Suppressor macrophage treated with lipopolysaccharide for 4 hours (primary cell): Measurements from ENCODE around the gene REPS2.

Source experiments
- DNase-seq: peaks from one replicate; pipeline ENCODE4 v3.0.0-alpha.2; 2020

The REPS2 gene

GRCh38 chrX:17007134-17007768, 60.8 kb downstream of the REPS2 start:
- DNase-seq: peak; percentile 32

DNA sequence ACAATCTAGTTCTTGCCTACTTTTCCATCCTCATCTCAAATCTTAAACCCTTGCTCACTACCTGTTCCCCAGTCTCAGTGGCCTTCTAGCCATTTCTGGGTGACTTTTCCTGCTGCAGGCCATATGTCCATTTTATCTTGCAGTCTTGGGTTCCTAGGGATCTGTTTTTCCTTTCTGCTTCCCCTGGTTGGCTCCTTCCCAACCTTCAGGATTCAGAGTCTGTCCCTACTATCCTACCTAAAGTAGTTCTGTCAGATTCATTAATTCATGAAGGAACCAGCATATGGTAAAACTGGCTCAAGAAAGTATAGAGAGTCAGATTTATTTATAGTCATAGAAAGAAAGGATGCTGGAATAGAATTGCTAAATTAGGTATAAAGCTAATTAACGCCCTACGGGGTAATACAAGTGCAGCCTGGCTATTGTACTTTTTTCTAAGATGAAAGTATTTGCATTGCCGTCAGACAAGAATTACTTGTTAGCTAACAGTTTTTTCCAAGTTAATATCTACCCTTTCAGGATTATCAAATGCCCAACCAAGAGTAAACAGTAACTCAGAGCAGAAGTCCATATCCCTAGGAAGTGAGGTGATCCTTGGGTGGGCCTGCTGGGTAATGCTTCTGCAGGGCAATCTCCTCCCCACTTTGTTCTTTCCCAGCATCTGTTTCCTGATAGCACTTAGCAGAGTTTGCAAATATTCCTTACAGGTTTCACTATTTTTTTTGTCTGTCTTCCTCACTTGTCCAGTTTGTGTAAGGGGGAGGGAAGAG, 63.6 kb downstream of the REPS2 start:
- no peak for DNase-seq

DNA sequence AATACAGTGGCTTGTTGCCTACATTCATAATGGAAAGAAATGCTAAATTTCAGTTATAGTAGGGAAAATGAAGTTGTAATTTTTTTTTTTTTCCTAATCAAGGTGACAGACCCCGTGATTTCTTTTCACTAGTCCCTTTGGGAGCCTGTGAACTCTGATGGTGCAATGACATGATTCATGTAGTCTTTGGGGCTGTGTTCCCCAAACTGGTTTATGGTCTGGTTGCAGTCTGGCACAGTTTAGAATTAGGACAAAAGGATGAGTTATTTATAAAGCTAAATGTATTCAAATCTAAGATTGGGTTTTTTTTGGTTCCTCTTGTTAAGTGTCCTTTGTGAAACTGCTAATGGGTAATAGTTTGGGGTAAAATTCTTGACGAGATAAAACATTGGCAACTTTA, 66.0 kb downstream of the REPS2 start:
- DNase-seq: peak; percentile 5

DNA sequence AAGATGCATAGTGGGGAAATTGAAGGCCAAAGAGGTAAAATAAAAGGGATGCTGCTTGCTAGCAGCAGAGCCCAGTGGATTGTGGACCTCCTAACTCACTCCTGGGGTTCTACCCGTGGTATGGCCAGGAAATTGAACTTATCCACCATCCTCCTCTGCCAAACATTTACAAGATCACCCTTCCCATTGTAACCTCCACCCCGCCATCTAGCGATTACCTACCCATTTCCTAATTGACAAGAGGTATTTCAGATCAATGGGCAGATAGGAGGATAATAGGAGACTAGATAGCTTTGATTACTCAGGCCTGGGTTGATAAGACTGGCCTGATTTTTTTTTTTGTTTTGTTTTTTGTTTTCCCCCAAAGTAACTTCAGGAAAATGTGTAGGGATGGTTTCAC, 67.8 kb downstream of the REPS2 start:
- DNase-seq: no peak

GRCh38 chrX:17017134-17017533, 70.7 kb downstream of the REPS2 start:
- DNase-seq: no peak

GRCh38 chrX:17020356-17020755, 73.9 kb downstream of the REPS2 start:
- no peak for DNase-seq

GRCh38 chrX:17020851-17021821, 74.7 kb downstream of the REPS2 start:
- peak; percentile 9 for DNase-seq

GRCh38 chrX:17021851-17022604, 75.6 kb downstream of the REPS2 start:
- DNase-seq: peak; percentile 42

DNA sequence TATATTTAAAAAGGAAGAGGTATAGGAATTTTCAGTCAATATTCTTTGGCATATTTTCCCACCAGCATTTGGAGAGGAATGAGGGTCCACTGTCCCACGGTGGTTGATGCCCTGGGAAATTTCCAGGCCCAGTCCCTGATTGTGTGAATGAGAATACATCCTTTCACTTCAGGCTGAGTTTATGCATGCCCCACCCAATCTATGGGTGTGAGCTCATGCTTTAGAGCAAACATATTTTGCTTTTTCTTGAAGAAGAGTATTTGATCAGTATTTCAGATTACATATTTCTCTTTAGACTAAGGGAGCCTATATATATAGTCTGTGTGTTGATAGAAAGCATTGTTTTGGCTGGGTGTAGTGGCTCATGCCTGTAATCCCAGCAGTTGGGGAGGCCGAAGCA, 77.2 kb downstream of the REPS2 start:
- DNase-seq: no peak

GRCh38 chrX:17024886-17025285, 78.4 kb downstream of the REPS2 start:
- no peak for DNase-seq

- no peak for DNase-seq
Measured at GRCh38 chrX:17025621-17026302, 79.3 kb downstream of the REPS2 start.

DNA sequence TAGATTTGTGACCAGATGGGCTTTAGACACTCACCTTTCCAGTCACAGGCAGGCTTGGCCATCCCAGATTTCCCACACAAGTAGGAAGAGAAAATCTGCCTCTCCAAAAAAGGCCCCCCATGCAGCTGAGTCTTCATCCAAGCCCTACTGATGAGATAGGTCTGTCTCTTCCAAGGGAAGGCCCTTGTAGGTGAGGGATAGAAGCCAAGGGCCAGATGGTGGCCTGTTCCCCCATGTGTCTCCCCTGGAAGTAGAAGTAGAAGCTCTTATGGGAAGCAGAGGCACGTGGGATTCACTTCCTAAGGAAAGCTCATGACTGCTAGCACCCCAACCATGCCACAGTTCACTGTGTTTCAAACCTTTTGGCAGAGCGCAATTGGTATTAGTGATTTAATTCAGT, 81.5 kb downstream of the REPS2 start:
- no peak for DNase-seq

DNA sequence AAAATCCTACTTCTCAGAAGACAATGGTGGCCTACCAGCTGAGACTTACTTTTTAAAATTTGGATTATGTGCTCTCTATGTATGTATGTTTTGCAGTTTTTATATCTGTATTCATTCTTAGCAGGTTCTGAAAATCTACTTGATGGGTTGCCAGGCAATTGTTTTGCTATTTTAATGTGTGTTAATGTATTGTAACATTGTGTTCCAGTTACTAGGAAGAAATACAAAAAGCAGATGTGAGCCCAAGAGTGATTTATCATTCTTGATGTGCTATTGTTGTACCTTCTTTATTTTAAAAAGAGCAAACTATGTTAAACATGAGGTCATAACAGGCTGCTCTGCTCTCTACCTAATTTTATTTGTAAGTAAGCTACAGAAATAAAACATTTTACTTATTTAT, 81.9 kb downstream of the REPS2 start:
- DNase-seq: no peak

DNA sequence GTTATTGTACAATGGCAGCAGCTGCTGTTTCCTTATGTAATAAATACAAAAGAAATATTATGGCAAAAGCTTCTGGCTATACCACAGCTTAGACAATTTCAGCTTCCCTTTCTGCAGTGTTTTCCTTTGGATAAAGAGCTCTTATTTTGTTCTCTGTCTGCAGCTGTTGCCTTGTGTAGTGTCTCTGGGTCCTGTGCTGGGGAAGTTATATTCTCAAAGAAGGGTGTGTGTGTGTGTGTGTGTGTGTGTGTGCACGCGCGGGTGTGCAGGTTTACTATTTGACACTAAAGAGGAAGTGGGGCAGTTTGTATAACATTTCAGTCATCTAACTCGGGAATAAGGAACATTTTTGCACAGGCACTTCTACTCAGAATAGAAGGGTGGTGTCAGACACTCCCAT, 83.6 kb downstream of the REPS2 start:
- peak; percentile 13 for DNase-seq

DNA sequence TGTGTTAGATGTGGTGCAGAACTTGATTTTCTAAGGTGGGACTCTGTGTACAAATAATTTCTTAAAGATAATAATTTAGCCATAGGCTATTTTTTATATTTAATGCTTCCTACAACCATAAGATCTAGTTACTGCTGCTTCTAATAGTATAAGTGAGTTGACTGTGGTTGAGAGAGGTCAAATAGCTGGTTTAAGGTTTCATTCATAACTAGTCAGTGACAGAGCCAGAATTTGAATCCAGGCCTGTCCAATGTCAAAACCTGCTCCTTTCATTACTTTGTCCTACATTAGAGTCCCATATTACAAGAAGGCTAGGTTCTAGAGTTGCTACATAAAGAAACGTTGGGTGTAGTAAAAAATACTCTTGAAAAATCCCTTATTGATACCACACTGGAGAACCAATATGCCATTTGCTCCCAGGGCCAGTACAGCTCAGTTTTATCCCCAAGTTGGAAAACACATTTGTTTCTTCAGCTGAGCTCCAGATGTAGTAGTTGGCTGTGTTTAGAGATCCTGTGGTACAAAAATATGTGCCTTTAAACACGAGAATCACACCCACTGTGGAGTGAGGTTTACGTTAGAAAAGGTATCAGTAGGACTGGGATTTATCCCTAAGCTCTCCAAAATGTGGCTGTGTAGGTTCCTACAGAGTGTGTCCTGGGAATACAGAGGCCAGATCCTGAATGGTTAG, 84.3 kb downstream of the REPS2 start:
- DNase-seq: no peak

- DNase-seq: no peak
Measured at GRCh38 chrX:17031827-17032226, 85.4 kb downstream of the REPS2 start.

GRCh38 chrX:17032351-17032750, 85.9 kb downstream of the REPS2 start:
- no peak for DNase-seq

DNA sequence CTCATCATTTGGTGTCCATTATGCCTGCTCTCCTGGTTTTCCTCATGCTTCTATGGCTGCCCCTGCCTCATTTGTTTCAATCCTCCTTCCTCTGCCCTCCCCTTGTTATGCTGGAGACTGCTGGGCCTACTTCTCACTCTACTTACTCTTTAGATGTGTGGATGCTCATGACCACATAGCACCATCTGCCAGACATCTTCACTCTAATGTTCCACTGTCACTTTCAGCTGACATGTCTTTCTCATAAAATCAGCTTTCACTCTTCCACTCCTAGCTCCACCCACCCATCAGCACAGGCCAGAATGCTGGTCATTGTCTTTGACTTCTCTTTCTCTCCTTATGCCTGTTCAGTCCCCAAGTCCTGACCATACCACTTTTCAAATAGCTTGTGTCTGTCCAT, 86.8 kb downstream of the REPS2 start:
- DNase-seq: peak; percentile 6

DNA sequence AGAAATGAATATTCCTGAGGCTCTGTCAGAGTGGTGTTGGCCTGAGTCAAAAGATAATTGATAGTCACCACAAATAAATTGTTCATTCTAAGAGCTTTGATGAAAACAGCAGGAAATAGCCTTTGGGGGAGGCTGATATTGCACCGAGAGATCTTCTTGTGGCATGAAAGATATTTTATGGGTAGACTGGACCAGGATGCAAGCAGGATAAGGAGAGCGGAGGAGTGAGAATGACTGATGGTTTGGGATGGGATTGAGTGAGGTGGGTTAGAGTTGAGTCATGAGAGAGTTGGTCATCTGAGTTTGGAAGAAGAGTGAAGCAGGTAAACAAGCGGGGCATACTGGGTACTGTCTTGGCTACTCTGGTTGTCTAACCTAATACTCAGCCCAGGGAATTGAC, 88.7 kb downstream of the REPS2 start:
- no peak for DNase-seq

DNA sequence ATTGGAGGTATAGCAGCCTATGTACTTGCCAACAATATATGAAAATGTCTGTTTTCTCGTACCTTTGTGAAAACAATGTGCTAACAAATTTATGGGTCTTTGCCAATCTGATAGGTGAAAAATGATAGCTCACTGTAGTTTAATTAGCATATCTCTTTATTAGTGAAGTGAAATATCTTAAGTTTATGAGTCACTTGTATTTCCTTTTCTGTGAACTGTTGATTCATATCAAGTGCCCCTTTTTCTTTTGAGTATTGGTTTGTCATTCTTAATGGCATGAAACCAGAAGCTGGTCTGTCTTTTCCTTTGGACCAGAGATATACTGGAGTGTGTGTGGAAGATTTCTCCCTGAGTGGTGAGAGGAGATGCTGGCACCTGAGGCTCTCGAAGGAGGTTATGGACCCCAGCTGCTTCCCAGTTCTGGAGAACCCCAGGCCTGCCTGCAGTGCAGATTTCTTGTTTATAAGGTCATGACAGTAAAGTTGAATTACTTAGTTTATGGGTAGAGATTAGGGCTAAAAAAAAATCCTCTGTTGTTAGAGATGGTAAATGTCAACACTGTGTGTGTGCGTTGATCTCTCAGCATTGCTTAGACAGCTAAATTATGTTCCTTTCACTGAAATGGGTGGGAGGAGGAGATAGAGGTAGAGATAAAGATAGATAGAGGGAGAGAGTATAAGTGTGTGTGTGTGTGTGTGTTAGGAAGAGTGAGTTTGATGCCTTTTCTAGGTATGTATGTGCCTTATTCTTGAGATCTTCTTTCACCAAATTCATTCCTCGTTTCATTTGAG, 89.9 kb downstream of the REPS2 start:
- no peak for DNase-seq

DNA sequence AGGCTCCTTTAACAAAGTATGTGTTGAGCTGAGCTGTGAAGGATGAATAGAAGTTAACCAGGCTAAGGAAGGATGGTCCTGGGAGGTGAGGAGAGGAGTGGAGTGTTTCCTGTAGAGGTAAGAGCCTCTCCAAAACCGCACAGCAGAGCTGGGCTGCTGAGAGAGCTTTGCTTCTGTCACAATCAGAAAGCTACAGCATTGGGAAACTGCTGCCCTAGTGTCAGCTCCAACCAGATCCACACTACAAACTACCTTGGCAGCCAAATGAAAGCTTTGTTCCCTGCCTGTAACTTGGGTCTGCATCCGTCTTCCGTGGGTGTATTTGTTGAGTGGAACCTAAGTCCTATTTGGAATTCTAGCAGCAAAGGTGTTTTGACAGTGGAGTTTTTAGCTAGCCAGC, 91.8 kb downstream of the REPS2 start:
- DNase-seq: no peak
